ENCODE measurements around the gene OR1K1.
"Not testable (repeated sequence)": the region's sequence is repeated elsewhere in the genome, so short reads cannot be mapped to it uniquely, and the experiment has no call there.

OR1K1 gene

DNA sequence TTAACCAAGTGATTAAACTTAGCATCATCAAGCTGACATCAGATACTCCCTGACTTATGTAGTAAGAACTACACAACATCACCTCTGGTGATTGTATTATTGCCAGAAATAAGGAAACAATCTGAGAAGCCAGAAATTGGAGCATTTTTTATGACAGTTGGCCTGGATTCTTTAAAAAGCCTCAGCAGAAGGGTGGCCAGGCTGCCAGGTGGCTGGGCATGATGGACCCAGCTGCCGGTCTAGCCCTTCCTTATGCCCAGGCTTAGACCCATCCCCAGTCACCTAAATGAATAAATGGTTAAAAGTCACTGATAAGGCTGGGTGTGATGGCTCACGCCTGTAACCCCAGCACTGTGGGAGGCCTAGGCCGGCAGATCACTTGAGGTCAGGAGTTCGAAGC, 12.8 kb downstream of the OR1K1 start:
- DNase-seq (ENCODE audit: low spot score), result no peak

DNA sequence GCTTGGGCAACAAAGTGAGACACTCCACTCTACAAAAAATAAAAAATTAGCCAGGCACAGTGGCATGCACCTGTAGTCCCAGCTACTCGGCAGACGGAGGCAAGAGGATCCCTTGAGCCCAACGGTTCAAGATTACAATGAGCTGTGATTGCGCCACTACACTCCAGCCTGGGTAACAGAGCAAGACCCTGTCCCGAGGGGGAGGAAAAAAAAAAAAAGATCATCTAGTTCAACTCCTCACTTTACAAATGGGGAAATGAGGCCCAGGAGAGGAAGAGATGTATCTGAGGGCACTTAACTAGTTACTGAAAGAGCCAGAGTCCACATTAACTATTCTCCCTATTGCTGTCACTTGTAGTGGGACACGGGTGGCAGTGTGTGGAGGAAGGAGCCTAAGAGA, 14.6 kb downstream of the OR1K1 start:
- no peak for DNase-seq (ENCODE audit: low spot score)

DNA sequence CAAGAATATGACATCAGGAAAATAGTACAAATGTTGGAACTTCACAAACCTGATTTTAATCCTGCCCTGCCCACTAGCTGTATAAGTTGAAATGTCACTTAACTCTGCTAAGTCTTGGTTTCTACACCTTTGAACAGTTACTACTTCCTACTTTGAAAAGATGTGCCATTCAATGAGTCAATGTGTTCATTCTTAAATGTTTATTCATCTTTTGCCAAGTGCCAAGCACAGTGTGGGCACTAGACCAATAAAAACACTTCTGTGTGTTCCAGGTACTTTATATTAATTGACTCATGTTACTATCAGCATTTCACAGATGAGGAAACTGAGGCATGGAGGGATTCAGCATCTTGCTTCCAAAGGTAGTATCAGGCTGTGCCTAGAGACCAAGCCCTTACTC, 15.6 kb downstream of the OR1K1 start:
- DNase-seq (ENCODE audit: low spot score), result no peak

DNA sequence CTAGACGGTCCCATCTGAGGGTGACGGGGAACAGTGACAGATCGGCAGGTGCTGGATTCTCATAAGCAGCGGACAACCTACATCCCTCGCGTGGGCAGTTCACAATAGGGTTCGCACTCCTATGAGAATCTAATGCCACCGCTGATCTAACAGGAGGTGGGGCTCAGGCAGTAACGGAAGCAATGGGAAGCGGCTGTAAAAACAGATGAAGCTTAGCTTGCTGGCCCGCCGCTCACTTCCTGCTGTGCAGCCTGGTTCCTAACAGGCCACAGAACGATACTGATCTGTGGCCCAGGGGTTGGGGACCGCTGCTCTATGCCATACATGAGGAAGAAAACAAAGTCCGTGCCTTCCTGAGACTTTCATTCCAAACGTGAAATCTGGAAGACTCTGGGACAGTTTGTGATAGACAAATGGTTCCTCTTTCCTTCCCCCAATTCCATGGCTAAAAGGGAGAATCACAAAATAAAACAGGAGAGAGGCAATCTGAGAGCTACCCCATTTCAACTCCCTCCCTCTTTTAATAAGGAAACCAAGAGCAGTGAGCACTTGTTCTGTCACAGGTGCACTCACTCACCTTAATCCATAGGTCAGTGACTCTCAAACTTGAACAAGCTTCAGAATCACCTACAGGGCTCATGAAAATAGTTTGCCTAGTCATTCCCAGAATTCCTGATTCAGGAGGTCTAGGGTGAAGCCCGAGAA, 16.4 kb downstream of the OR1K1 start:
- no peak for DNase-seq (ENCODE audit: low spot score)

DNA sequence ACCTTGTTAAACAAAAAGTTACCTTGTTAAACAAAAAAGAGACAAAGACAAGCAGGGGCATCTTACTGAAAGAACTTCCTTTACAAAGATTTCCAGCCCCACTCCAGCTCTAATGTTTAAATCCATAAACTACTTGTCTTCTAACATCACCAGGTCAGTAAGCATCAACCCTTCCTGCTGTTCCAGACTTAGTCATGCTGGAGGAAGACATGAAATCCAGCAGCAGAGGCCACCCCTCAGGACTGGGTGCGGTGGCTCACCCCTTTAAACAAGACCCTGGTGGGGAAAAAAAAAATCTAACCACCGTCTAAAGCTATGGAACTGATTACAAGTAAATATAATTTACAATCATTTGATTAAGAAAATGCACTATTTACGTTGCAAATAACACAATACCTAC, 19.4 kb downstream of the OR1K1 start:
- DNase-seq (ENCODE audit: low spot score), result no peak

DNA sequence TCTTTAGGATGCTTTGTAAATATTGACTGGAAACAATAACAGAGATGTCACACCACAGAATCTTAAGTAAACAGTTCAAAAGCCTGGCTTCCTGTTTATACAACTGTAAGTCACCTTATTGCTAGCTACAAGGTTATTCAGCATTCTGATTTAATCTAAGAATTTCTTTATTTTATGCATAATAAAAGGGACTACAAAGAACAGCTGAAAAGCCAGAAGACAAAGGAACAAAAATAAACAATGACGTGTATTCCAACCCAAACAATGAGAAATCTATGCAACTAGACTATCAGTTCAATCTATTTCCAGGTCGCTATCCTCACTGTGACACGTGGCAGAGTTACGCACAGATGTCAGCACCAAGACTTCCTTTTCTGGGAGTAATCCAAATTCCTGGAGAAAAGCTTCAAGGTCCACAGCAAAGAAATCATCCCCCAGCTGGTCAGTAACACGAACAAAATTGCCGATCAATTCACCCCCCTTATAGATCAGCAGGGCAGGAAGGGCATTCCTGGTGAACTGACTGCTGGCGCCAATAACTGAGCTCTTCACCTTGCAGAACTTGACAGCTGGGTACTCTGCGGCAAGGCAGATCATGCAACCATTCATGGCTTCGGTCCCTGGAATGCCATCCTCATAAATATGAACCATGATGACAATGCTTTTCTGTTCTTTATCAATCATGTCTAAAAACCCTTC, 20.0 kb downstream of the OR1K1 start:
- no peak for DNase-seq (ENCODE audit: low spot score)

DNA sequence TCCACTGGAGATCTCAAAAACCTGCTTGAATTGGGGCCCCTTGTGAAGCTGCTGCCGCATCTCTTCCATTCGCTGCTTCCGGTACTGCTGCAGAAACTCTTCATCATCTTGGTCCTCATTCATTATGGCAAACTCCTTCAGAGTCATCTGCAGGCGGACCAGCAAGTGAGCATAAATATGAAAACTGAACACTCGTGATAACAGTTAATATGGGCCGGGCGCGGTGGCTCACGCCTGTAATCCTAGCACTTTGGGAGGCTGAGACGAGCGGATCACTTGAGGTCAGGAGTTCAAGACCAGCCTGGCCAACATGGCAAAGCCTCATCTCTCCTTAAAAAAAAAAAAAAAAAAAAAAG, 20.5 kb downstream of the OR1K1 start:
- DNase-seq (ENCODE audit: low spot score), result no peak

DNA sequence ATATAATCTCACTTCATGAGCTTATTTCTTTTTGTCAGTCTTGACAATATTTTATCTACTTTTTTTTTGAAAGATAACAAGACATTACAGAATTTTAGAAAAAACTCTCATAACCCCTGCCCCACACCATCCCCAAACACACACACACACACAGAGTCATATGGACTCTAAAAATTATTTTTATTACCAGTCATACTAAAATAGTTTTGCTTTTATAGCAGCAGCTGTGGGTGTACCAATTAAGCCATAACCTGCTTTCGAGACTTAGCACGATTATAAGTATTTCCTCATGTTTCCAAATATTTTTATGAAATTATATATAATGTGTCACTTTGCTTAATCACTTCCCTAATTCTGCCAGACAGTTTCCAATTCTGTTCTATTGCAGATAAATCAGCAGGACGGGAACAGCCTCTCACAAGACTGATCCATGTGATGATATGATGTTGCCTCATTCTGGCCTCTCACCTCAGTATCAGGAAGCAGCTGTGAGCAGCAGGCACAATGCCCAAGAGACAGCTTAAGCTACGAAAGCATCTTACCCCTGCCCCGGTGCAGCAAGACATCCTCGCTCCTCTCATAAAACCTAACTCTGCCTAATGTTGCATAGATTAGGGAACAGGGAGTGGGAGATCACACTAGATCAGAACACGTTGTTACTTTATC, 21.5 kb downstream of the OR1K1 start:
- DNase-seq (ENCODE audit: low spot score), result no peak

DNA sequence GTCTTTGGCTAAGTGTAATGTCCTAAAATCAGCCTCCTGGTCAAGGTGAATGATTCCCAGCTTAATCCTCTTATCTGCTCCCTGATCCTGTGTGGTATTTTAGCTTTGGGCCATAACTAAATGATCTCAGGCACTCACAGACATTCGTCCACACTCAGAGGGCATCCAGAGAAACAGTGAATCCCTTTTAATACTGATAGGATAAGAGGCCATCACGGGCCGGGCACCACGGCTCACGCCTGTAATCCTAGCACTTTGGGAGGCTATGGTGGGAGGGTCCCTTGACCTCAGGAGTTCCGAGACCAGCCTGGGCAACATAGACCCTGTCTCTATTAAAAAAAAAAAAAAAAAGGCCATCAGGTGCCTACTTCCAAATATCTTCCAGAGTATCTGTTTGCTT, 22.1 kb downstream of the OR1K1 start:
- no peak for DNase-seq (ENCODE audit: low spot score)

DNA sequence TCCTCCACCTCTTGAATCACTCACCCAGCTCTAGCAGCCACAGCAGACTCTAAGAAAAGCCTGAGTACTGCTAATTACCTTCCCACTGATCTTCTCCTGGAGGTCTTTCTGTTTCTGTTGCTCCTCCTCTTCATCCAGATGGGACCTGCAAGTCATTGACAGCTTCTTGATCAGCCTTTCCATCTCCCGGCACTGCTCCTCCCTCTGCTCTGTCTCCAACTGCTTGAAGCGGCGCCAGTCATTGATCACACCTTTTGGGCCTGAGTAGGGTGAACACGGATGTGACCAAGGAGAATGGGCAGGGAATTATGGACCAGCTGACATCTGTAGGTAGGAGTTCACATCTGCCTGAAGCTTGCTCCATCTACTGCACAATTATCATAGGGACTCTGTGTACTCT, 23.0 kb downstream of the OR1K1 start:
- no peak for DNase-seq (ENCODE audit: low spot score)

DNA sequence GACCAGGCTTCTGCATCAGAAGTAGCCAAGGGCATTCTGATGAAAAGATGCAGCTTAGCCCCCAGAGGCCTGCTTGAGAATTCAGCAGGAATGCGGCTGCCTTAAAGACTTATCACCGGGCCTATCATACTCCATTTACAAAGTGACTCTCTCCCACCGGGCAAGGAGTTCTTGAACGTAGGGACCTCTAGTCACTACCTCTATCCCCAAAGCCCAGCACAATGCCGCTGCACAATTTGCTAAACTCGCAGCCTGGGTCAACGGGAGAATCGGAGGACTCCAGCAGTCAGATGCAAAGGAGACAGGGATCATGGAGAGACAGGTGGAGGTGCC, 27.8 kb downstream of the OR1K1 start:
- DNase-seq (ENCODE audit: low spot score), result peak; percentile 39

DNA sequence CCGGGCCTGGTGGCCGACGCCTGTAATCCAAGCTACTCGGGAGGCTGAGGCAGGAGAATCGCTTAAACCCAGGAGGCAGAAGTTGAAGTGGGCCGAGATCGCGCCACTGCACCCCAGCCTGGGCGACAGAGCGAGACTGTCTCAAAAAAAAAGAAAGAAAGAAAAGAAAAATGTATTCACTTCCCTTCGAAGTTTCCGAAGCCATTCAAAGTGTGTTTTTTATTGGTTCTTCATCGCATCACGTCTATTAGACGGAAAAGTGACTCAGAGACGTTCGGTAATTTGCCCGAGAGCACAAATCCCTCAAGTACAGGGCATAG, 29.0 kb downstream of the OR1K1 start:
- not testable (repeated sequence) for DNase-seq (ENCODE audit: low spot score)

DNA sequence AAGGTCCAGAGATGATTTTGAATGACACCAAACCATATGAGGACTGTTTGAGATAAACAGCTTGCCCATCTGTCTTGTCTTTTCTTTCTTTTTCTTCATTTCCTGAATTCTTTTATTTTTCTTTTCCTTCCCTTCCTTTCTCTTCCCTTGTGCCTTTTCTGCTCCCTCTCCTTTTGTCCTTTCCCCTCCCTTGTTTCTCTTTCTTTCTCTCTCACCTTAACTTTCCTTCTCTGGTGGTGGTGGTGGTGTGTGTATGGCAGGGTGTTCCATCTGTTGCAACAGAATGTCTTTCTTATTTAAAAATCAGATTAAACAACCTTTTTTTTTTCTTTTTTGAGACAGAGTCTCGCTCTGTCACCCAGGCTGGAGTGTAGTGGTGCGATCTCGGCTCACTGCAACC, 32.3 kb downstream of the OR1K1 start:
- DNase-seq (ENCODE audit: low spot score), result no peak

DNA sequence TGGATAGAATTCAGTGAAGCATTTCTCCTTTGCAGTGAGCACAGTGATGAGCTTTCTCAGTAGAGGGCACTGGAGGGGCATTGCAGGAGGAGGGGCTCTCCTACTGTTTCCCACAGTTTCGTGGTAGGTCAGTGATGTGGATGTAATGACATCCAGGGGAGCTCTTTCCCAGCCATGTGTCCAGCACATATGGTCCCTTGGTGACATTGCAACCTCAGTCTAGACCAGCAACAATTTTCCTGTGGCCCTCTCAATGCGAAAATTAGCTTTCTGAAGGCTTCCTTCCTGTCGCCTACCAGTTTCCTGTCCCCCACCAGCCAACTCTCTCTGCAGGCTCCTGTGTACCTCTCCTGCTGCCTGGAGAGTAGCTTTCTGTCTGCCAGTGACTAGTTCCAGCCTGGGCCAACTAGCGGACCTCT, 35.4 kb downstream of the OR1K1 start:
- DNase-seq (ENCODE audit: low spot score), result no peak

DNA sequence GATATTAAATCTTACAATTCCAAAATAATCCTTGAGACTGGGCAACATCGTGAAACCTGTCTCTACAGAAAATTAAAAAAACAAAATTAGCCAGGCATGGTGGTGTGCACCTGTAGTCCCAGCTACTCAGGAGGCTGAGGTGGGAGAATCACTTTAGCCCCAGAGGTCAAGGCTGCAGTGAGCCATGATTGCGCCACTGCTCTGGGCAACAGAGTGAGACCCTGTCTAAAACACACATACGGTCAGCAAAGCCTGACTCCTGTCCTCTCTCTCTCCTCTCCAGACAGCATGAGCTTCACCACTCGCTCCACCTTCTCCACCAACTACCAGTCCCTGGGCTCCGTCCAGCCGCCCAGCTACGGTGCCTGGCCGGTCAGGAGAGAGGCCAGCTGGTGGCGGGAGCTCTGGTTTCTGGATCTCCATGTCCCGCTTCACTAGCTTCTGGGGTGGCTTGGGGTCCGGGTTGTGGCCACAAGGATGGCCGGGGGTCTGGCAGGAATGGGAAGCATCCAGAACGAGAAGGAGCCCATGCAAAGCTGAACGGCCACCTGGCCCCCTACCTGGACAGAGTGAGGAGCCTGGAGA, 37.4 kb downstream of the OR1K1 start:
- DNase-seq (ENCODE audit: low spot score), result no peak

DNA sequence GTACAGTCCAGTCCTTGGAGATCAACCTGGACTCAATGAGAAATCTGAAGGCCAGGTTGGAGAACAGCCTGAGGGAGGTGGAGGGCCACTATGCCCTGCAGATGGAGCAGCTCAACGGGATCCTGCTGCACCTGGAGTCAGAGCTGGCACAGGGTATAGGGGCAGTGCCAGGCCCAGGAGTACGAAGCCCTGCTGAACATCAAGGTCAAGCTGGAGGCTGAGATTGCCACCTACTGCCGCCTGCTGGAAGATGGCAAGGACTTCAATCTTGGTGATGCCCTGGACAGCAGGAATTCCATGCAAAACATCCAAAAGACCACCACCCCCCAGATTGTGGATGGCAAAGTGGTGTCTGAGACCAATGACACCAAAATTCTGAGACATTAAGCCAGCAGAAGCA, 38.5 kb downstream of the OR1K1 start:
- DNase-seq (ENCODE audit: low spot score), result not testable (repeated sequence)

DNA sequence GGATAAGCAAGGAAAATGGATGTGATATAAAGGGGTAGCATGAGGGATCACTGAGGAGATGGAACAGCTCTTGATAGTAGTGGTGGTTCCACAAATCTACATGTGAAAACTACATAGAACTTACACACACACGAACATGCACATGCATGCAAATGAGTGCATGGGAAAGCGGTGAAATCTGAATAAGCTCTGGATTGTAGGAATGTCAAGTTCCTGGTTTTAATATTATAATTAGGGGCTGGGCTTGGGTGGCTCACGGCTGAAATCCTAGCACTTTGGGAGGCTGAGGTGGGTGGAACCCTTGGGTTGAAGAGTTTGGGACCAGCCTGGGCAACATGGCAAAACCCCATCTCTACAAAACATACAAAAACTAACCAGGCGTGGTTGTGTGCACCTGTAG, 41.6 kb downstream of the OR1K1 start:
- DNase-seq (ENCODE audit: low spot score), result no peak

DNA sequence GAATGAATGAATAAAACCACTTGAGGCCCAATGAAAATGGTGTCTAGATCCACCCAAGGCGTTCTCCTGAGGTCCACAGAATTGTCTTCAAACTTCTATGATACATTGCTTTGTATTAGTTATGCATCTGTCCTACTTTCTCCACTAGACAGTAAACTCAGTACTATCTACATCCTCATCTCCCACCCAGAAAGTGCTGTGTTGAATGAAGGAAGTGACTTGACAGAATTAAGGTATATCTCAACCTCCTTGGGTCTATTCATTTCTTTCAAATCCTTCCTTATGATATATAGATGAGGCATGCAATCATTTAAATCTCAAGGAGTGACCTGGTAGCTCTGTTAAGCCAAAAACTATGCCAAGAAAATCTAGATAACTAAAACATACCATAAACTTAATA, 44.2 kb downstream of the OR1K1 start:
- DNase-seq (ENCODE audit: low spot score), result no peak

DNA sequence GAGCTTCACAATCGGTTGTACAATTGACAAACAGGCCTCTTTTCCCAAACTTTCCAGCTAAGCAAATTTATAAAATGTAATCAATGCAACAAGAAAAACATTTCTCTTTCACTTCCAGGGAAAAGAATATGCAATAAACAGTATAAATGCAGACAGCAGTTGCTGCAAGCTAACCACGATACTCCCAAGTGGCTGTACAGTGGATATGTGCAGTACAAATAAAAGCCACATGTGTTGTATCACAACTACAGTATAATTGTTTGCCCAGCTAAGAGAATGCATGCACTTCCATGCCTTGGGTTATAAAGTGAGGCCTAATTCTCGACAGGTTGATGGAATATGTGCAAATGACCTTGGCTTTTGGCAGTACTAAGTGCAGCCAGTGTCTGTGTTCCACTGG, 45.2 kb downstream of the OR1K1 start:
- no peak for DNase-seq (ENCODE audit: low spot score)

DNA sequence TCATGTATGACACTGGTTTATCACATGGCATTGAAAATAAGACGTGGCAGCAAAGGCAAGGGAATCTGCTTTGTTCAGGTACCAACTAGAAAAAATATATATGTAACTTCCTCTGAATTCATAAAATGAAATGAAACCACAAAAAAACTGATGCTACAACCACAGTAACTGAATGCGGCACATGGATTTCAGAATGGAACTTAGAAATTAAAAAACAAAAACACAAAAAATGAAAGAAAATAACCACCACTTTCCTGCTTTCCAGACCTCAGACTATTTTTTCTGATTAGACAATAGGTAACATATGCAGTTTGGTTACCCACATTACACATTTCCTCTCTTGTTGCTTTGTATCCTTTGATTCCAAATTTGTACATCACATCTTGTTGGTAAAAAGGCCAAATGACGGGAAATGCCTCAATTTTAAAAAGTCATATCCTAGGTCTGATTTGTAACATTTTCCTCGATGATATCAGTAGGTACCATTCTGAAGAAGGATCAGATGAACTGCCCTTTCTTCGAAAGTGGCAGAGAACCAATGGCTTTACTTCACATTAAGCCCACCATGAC, 46.5 kb downstream of the OR1K1 start:
- no peak for DNase-seq (ENCODE audit: low spot score)

DNA sequence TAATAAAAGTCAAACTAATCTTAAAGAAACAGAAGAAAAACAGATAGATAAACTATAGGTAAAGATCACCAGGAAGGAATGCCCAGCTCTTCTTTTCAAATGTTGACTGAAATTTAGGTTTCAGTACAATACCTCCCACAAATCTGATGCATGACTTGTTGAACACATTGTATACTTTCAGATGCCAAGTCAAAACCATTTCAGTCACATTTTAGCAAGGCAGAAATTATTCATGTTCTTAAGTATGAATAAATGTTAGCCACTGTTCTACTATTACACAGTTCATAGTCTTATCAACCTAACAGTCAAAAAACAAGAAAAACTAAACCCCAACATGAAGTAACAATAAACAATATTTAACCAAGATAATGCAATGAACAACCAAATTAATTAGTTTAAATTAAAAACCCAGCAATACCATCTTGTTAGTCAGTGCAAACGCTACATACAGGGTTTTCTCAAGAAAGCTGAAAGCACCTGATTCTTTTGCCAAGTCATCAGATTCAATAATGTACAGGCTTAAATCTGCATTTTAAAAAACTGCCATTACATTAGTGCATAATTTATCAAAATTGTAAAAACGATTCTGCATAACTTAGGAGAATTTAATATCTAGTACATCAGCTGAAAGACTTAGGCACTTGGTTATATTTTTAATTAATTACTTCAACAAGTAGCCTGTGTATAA, 48.5 kb downstream of the OR1K1 start:
- no peak for DNase-seq (ENCODE audit: low spot score)
